A549 treated with Hydrocortisone at 1 μM for 4 hours (cell line): ENCODE results near the gene PMM2. TPM values are rescaled to one million over a fixed set of nuclear protein-coding genes. Genes with fewer than 3 reads are reported as not detected.

Source experiments
- total RNA-seq: library from RNA; stranded (reverse); fragments of 200-300 nt; extraction: Qiagen RNA extraction; gene quantifications from 5 replicates; pipeline ENCODE4 v1.2.3, GENCODE V29; 2022

The PMM2 gene
- 90.0 to 110 TPM (median 94.2 TPM) in 5 replicates for total RNA-seq

GRCh38 chr16:8797364-8798173 is at the start of gene PMM2, which contains the start of gene TMEM186:
PMM2 (plus strand) TSS chr16:8797839; CDS start chr16:8797883, 44 bp downstream.
TMEM186 (minus strand) TSS chr16:8797639; CDS start chr16:8797614, 25 bp downstream.

DNA sequence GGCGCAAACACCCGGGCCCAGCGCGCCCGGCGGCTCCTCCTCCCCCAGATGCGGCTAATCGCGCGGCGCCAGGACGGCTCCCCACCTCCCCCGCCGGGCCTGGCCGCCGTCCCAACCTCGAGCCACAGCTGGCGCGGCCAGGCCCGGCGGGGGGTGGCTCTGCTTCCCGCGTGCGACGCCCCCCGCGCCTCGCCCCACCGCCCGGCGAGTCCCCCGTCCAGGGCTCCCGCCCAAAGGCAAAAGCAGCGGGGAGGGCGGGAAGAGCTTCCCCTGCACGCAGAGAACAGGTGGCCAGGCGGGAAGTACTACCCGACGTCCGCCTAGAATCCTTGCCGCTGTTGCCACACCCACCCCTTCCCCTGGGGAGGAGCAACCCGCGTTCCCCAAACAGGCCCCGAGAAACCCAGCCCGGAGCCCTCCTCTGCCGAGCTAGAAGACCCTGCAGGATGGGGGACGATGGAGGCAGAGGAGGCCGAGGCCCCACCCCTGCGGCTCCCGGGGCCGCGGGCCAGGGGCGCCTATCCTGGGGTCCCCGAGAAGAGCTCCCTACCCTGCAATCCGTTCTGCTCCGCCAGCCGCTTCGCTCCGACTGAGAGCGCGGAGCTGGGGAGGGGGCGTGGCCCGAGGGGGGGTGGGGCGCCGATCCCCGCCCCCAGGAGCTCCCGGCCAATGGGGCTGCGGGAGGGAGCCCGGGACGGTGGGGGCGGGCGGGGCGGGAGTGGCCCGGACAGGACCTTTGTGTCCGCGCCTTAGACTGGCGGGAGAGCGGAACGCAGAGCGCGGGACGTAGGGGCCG is 71.0 kb downstream of the PMM2 start, which contains the start of gene CARHSP1:
CARHSP1 (minus strand) TSS at position 591 of the 796 bp plus-strand sequence. CDS start 9,678 bp downstream, outside the sequence.

DNA sequence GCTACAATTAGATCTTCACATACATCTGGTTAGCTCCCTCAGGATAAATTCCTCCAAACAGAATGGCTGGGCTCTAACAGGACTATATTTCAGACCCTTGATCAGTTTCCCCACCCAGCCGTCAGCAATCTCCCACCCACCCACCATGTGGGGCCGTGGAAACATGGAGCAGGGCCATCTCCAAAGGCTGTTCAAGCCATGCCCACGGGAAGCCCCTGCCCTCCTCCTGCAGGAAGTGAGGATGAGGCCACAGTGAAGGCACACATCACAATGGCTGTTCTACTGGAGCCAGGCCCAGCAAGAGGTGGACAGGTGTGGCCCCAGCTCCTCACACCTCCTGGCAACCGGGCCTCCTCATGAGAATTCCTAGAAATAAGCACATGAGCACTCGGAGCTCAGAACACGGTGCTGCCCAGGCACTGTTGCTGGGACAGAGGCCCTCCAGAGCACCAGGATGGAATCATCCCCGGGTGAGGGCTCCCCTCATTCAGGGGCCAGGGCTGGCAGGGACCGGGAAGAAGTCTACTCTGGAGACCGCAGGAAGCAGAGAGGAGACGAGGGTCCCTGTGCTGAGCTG is 84.5 kb downstream of the PMM2 start, which contains the start of gene LITAFD:
LITAFD (plus strand) TSS at position 311 of the 577 bp plus-strand sequence. CDS start 2,005 bp downstream, outside the sequence.

Other genes starting within 250 kb of the PMM2 start
- gene TMEM114, start 207.3 kb upstream of the PMM2 start, total RNA-seq: not detected in 5 replicates
- 21.4 to 25.7 TPM (median 24.4 TPM) in 5 replicates for gene METTL22, start 176.1 kb upstream of the PMM2 start, total RNA-seq
- 0.20 to 0.30 TPM (median 0.26 TPM) in 5 replicates for gene ABAT, start 123.2 kb upstream of the PMM2 start, total RNA-seq
- 13.0 to 14.9 TPM (median 13.7 TPM) in 5 replicates for gene TMEM186, start 200 bp upstream of the PMM2 start, total RNA-seq
- gene CARHSP1, start 71.2 kb downstream of the PMM2 start, total RNA-seq: 137 to 155 TPM (median 149 TPM) in 5 replicates
- not detected in 5 replicates for gene LITAFD, start 84.5 kb downstream of the PMM2 start, total RNA-seq
- 66.8 to 87.8 TPM (median 81.8 TPM) in 5 replicates for gene USP7, start 166.1 kb downstream of the PMM2 start, total RNA-seq